Gastrocnemius medialis (tissue), 4 donors: ENCODE data around the gene RXRA.
A peak's percentile ranks its signal among the peaks of the same experiment; 100 is the strongest.

Experiments used
- CTCF ChIP-seq, 5 experiments: fragments of 450-650 bp in 3 of 5; fragments of 200-600 bp in 2 of 5; sonication (generic) in 2 of 5; IDR thresholded peaks in 4 of 5; conservative IDR thresholded peaks in 1 of 5; 1 replicate in 4 of 5; 2 replicates in 1 of 5; pipeline ENCODE4 v1.5.1; 2016 to 2019; ENCODE audit warnings: antibody characterized with exemption in 5 of 5, mild to moderate bottlenecking in 3 of 5, moderate library complexity in 3 of 5
- POLR2A ChIP-seq, 2 donors: fragments of 450-650 bp; IDR thresholded peaks; one replicate each; pipeline ENCODE4 v1.6.1; 2017; ENCODE audit warnings: antibody characterized with exemption in 2 of 2, mild to moderate bottlenecking in 2 of 2, moderate library complexity in 2 of 2

GRCh38 chr9:134344068-134344799 lies 18.0 kb downstream of the RXRA start:
- TF ChIP-seq CTCF (IDR thresholded peaks at IDR 0.05 in 4 of 5, conservative IDR thresholded peaks at IDR 0.05 in 1 of 5) (peak in 1 of 5 experiments; percentile 11), POLR2A (IDR thresholded peaks at IDR 0.05) (no peak)
